ENCODE measurements around the gene NT5E.

- TF ChIP-seq ISL1 (CRISPR knock-in tag; IDR thresholded peaks at IDR 0.05): no peak
- TF ChIP-seq CREB5 (CRISPR knock-in tag; IDR thresholded peaks at IDR 0.05; ENCODE audit: low read depth): no peak
- no peak for TF ChIP-seq PATZ1 (CRISPR knock-in tag; IDR thresholded peaks at IDR 0.05; ENCODE audit: borderline replicate concordance)
- no peak for TF ChIP-seq TCF4 (CRISPR knock-in tag; IDR thresholded peaks at IDR 0.05; ENCODE audit: borderline replicate concordance)
These were observed 41.8 kb upstream of the NT5E start for GRCh38 chr6:85408039-85408438.
